ENCODE data around the gene ZNF771.
A peak's percentile ranks its signal among the peaks of the same experiment; 100 is the strongest.

The ZNF771 gene

GRCh38 chr16:30377812-30378235 lies 29.6 kb upstream of the ZNF771 start:
- no peaks in the 10 kb centered on the region for H3K9me3 ChIP-seq (ENCODE audit: severe bottlenecking)
- no peak for TF ChIP-seq CTCF (IDR thresholded peaks at IDR 0.05; ENCODE audit: low read depth, low read length)
- H3K27me3 ChIP-seq (ENCODE audit: insufficient read depth, low read depth, severe bottlenecking): no peaks in the 10 kb centered on the region
- H3K4me3 ChIP-seq (ENCODE audit: low read depth, low read length): peak overlapping the region; percentile 57
- peaks cover 4% of the 10 kb centered on the region for H3K36me3 ChIP-seq
- H3K27ac ChIP-seq: peak overlapping the region; percentile 98
- DNase-seq: peak; percentile 93

DNA sequence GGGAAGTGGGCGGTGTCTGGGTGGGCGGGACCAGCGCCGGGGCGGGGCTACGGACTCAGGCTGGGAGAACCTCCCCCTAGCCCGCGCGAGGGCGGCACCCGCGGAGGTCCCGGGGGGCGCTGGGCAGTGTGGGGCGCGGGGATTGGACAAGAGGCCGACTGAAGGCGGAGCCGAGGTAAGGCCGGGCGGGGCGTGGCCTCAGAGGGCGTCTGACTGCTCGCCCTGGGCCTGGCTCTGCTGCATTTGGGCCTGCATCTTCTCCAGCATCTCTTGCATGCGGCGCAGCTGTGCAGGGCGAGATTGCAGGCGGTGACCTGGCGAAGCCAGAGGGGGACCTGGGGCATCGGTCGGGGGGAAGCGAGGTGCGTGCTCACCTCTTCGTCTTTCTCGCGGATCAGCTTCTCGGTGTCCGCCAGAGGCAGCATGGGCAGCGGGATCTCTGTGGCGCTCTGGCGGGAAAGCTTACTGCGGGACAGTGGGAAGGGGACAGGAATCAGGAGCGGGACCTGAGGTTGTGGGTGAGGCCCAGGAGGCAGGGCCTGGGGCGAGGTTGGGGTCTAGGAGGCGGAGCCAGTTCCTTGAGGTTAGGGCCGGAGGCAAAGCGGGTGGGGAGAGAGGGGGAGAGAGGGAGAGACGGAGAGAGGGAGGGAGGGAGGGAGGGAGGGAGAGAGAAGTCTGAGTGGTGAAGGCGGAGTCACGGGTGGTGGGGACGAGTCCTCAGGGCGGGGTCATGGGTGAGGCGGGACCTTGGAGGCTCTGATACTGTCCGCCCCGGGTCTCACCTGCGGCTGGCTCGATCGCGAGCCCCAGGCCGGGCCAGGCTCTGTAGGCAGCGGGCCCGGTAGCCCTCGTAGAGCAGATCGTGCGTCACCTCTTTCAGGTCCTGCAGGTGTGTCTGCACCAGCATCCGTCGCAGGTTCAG lies 28.9 kb upstream of the ZNF771 start:
- H3K27ac ChIP-seq: peak overlapping the region; percentile 98
- TF ChIP-seq CTCF (IDR thresholded peaks at IDR 0.05; ENCODE audit: low read depth, low read length): peak; percentile 33; the same call in 1 of the 2 replicates
- H3K9me3 ChIP-seq (ENCODE audit: severe bottlenecking): no peaks in the 10 kb centered on the region
- peaks cover 4% of the 10 kb centered on the region for H3K36me3 ChIP-seq
- H3K27me3 ChIP-seq (ENCODE audit: insufficient read depth, low read depth, severe bottlenecking): no peaks in the 10 kb centered on the region
- DNase-seq: peak; percentile 98
- peak overlapping the region; percentile 57 for H3K4me3 ChIP-seq (ENCODE audit: low read depth, low read length)

- H3K27me3 ChIP-seq (ENCODE audit: insufficient read depth, low read depth, severe bottlenecking): no peaks in the 10 kb centered on the region
- peak overlapping the region; percentile 98 for H3K27ac ChIP-seq
- no peak for TF ChIP-seq CTCF (IDR thresholded peaks at IDR 0.05; ENCODE audit: low read depth, low read length)
- H3K4me3 ChIP-seq (ENCODE audit: low read depth, low read length): peak overlapping the region; percentile 57
- no peak for DNase-seq
- H3K9me3 ChIP-seq (ENCODE audit: severe bottlenecking): no peaks in the 10 kb centered on the region
- H3K36me3 ChIP-seq: peaks cover 4% of the 10 kb centered on the region
Measured at GRCh38 chr16:30379158-30379783, 28.1 kb upstream of the ZNF771 start.

- no peak for TF ChIP-seq CTCF (IDR thresholded peaks at IDR 0.05; ENCODE audit: low read depth, low read length)
- DNase-seq: no peak
- H3K27ac ChIP-seq: no peak overlapping the region
Measured at GRCh38 chr16:30380072-30380802, 27.2 kb upstream of the ZNF771 start.

DNA sequence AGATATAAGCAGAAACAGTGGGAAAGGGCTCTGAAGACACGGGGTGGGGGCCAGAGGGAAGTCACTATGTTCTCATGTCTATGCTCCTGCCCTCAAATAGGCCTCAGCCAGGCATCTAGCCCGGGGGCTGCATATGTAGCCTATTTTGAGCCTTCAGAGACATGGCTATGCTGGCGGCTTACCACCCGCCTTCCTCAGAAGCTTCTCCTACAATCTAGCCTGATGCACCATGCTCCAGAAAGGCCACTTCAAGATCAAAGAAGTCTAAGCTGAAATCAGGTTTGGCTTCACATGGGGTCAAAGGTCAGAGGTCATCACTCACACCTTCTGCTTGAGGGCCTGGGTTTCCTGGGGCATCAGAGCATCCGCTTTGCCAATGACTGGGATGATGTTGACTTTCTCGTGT lies 26.6 kb upstream of the ZNF771 start:
- H3K4me3 ChIP-seq (ENCODE audit: low read depth, low read length): no peak overlapping the region

More at GRCh38 chr16:30380072-30380802, 27.2 kb upstream of the ZNF771 start:
- H3K4me3 ChIP-seq (ENCODE audit: low read depth, low read length): no peak overlapping the region
- H3K36me3 ChIP-seq: peaks cover 4% of the 10 kb centered on the region
- no peaks in the 10 kb centered on the region for H3K27me3 ChIP-seq (ENCODE audit: insufficient read depth, low read depth, severe bottlenecking)
- no peaks in the 10 kb centered on the region for H3K9me3 ChIP-seq (ENCODE audit: severe bottlenecking)

More for the DNA sequence above, 26.6 kb upstream of the ZNF771 start:
- no peak for TF ChIP-seq CTCF (IDR thresholded peaks at IDR 0.05; ENCODE audit: low read depth, low read length)
- H3K36me3 ChIP-seq: peaks cover 4% of the 10 kb centered on the region
- no peaks in the 10 kb centered on the region for H3K27me3 ChIP-seq (ENCODE audit: insufficient read depth, low read depth, severe bottlenecking)
- no peaks in the 10 kb centered on the region for H3K9me3 ChIP-seq (ENCODE audit: severe bottlenecking)
- no peak for DNase-seq
- H3K27ac ChIP-seq: no peak overlapping the region
